ENCODE results near the gene ZNF284.

DNA sequence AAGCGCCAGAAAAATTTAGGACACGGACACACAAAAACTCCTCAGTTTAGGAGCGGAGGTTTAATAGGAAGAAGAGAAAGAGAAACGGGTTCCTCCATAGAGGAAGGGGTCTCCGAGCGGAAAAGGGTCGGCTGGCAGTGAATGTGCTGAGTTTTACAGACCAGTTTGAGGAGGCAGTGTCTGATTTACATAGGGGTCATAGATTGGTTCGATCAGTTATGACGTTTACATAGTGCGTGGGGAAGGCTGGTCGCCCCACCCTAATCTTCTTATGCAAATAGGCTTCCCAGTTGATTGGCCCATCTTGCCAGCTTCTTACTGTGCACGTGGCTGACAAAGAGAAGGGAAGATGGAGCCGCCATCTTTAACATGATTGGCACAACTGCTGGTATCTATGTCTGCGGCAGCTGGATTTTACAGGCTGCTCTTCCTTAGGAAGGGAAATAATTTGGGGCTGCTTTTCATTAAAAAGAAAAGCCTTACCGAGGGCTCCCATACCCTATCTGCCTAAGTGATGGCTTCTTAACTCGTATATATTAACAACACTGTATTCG lies 40.0 kb downstream of the ZNF284 start:
- no peak for TF ChIP-seq EZH2 (IDR thresholded peaks at IDR 0.05; ENCODE audit: borderline replicate concordance, insufficient read depth, low read depth, low read length, poor library complexity, severe bottlenecking)
- TF ChIP-seq, protein P1, sequence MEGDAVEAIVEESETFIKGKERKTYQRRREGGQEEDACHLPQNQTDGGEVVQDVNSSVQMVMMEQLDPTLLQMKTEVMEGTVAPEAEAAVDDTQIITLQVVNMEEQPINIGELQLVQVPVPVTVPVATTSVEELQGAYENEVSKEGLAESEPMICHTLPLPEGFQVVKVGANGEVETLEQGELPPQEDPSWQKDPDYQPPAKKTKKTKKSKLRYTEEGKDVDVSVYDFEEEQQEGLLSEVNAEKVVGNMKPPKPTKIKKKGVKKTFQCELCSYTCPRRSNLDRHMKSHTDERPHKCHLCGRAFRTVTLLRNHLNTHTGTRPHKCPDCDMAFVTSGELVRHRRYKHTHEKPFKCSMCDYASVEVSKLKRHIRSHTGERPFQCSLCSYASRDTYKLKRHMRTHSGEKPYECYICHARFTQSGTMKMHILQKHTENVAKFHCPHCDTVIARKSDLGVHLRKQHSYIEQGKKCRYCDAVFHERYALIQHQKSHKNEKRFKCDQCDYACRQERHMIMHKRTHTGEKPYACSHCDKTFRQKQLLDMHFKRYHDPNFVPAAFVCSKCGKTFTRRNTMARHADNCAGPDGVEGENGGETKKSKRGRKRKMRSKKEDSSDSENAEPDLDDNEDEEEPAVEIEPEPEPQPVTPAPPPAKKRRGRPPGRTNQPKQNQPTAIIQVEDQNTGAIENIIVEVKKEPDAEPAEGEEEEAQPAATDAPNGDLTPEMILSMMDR (IDR thresholded peaks at IDR 0.05), result no peak
